Mesenchymal stem cell (in vitro differentiated cells and primary cell): ENCODE data around the gene ARMC8.

Experiments
- DNase-seq: peaks from one replicate; pipeline ENCODE4 v3.0.0-alpha.2; 2013
- H2AFZ ChIP-seq: one replicate; pipeline ENCODE4 v1.6.1; 2013; ENCODE audit warnings: low read depth, mild to moderate bottlenecking, control low read depth, inconsistent platforms, low read length, moderate library complexity
- H2AK5ac ChIP-seq: 2 replicates; pipeline ENCODE4 v1.6.1; 2013; ENCODE audit warnings: low read length, moderate library complexity, mild to moderate bottlenecking, inconsistent platforms; ENCODE audit not compliant: severe bottlenecking
- H2BK120ac ChIP-seq: one replicate; pipeline ENCODE4 v1.6.1; 2013; ENCODE audit warnings: low read depth, mild to moderate bottlenecking, inconsistent platforms, low read length, moderate library complexity
- H2BK12ac ChIP-seq, 2 experiments: one replicate each; pipeline ENCODE4 v1.6.1; 2013; ENCODE audit warnings: inconsistent platforms in 2 of 2, low read length in 2 of 2, mild to moderate bottlenecking in 2 of 2, moderate library complexity in 2 of 2, control low read depth in 1 of 2
- H2BK15ac ChIP-seq: one replicate; pipeline ENCODE4 v1.6.1; 2013; ENCODE audit warnings: mild to moderate bottlenecking, low read depth, inconsistent platforms; ENCODE audit not compliant: poor library complexity, severe bottlenecking
- H2BK5ac ChIP-seq: 2 replicates; pipeline ENCODE4 v1.6.1; 2013; ENCODE audit warnings: low read depth, mild to moderate bottlenecking, low read length, control low read depth, inconsistent platforms; ENCODE audit not compliant: poor library complexity, severe bottlenecking
- H3K14ac ChIP-seq, 2 experiments: one replicate each; pipeline ENCODE4 v1.6.1; 2013; ENCODE audit warnings: inconsistent platforms in 2 of 2, low read length in 2 of 2, control low read depth in 1 of 2, mild to moderate bottlenecking in 1 of 2, moderate library complexity in 1 of 2
- H3K18ac ChIP-seq, 2 experiments: one replicate each; pipeline ENCODE4 v1.6.1; 2013; ENCODE audit warnings: inconsistent platforms in 2 of 2, low read length in 2 of 2, control low read depth in 1 of 2, low read depth in 1 of 2, mild to moderate bottlenecking in 1 of 2
- H3K23ac ChIP-seq, 2 experiments: one replicate each; pipeline ENCODE4 v1.6.1; 2013; ENCODE audit warnings: inconsistent platforms in 2 of 2, low read length in 2 of 2, mild to moderate bottlenecking in 2 of 2, moderate library complexity in 2 of 2, control low read depth in 1 of 2
- H3K27ac ChIP-seq: 2 replicates; pipeline ENCODE4 v1.5.1; 2013; ENCODE audit warnings: mild to moderate bottlenecking, moderate library complexity, low read length, control low read depth, inconsistent platforms; ENCODE audit not compliant: poor library complexity, severe bottlenecking
- H3K27me3 ChIP-seq, 2 experiments: 2 replicates each; pipeline versions ENCODE4 v1.6.1 to v1.7.0; 2013; ENCODE audit warnings: low read length in 2 of 2, mild to moderate bottlenecking in 2 of 2, moderate library complexity in 2 of 2, control low read depth in 1 of 2, inconsistent platforms in 1 of 2; ENCODE audit not compliant: control insufficient read depth in 1 of 2, insufficient read depth in 1 of 2
- H3K36me3 ChIP-seq, 2 experiments: 2 replicates each; pipeline versions ENCODE4 v1.6.1 to v1.7.0; 2013; ENCODE audit warnings: low read length in 2 of 2, control low read depth in 1 of 2, inconsistent platforms in 1 of 2, low read depth in 1 of 2, mild to moderate bottlenecking in 1 of 2; ENCODE audit not compliant: insufficient read depth in 2 of 2, control insufficient read depth in 1 of 2
- H3K4ac ChIP-seq, 2 experiments: one replicate each; pipeline ENCODE4 v1.6.1; 2013; ENCODE audit warnings: inconsistent platforms in 2 of 2, low read length in 2 of 2, mild to moderate bottlenecking in 2 of 2, moderate library complexity in 2 of 2, control low read depth in 1 of 2, low read depth in 1 of 2
- H3K4me1 ChIP-seq: 2 replicates; pipeline ENCODE4 v1.6.1; 2013; ENCODE audit warnings: low read depth, low read length, control low read depth; ENCODE audit not compliant: control insufficient read depth, insufficient read depth
- H3K4me2 ChIP-seq: 2 replicates; pipeline ENCODE4 v1.6.1; 2013; ENCODE audit warnings: low read length, mild to moderate bottlenecking, inconsistent platforms; ENCODE audit not compliant: poor library complexity, severe bottlenecking
- H3K4me3 ChIP-seq, 2 experiments: 2 replicates each; pipeline versions ENCODE4 v1.5.1 to v1.7.0; 2013; ENCODE audit warnings: low read length in 2 of 2, mild to moderate bottlenecking in 2 of 2, control low read depth in 1 of 2, low read depth in 1 of 2; ENCODE audit not compliant: insufficient read depth in 1 of 2
- H3K79me1 ChIP-seq: replicated peaks from 2 replicates; pipeline ENCODE4 v1.6.1; 2013; ENCODE audit warnings: mild to moderate bottlenecking, control low read depth, low read length, inconsistent platforms; ENCODE audit not compliant: poor library complexity, severe bottlenecking
- H3K9ac ChIP-seq: 2 replicates; pipeline ENCODE4 v1.7.0; 2013; ENCODE audit warnings: mild to moderate bottlenecking, low read length, moderate library complexity
- H3K9me3 ChIP-seq: 2 replicates; pipeline ENCODE4 v1.7.0; 2013; ENCODE audit warnings: mild to moderate bottlenecking, low read length; ENCODE audit not compliant: control insufficient read depth
- H4K8ac ChIP-seq: one replicate; pipeline ENCODE4 v1.6.1; 2013; ENCODE audit warnings: inconsistent platforms, mild to moderate bottlenecking, low read length, moderate library complexity
- H4K91ac ChIP-seq: one replicate; pipeline ENCODE4 v1.6.1; 2013; ENCODE audit warnings: mild to moderate bottlenecking, low read length, inconsistent platforms
- WGBS: methylation state at CpG from one replicate; pipeline ENCODE4 v1.1.7; 2013; ENCODE audit warnings: mixed read lengths; 5-methylcytosine and 5-hydroxymethylcytosine counted together

Gene ARMC8

DNA sequence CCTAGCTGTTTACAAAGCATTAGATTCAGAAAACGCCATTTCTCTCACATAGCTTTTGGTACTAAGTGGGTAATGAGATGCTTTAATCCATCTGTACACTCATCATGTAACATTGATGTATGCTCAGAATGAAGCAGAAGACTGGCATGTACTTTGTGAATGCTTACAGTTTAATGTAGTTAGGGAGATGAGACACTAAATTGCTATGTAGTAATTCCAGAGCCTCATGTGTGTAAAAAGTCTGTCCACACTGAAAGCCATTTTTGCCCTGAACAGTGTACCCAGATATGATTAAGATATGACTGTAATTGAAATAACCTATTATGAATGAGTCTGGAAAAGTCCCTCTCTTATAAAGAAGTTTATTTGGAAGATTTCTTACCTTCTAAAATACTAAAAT is 66.5 kb downstream of the ARMC8 start:
- no peak overlapping the region for H2AFZ ChIP-seq
- no peak overlapping the region for H3K4me3 ChIP-seq
- H4K8ac ChIP-seq, result no peak overlapping the region
- H2AK5ac ChIP-seq, result no peak overlapping the region
- H3K4ac ChIP-seq, result no peak overlapping the region
- no peaks in the 10 kb centered on the region for H3K9me3 ChIP-seq
- H2BK12ac ChIP-seq, result no peak overlapping the region
- H3K4me2 ChIP-seq, result no peak overlapping the region
- no CpG with 5 or more reads among the region's 1 CpG for WGBS
- H3K27ac ChIP-seq, result no peak overlapping the region
- H3K14ac ChIP-seq, result no peak overlapping the region
- H2BK120ac ChIP-seq, result no peak overlapping the region
- no peak overlapping the region for H2BK15ac ChIP-seq
- no peak overlapping the region for H3K18ac ChIP-seq
- peaks cover 1% of the 10 kb centered on the region for H3K79me1 ChIP-seq
- DNase-seq, result no peak
- H2BK5ac ChIP-seq, result no peak overlapping the region
- H3K36me3 ChIP-seq, result peaks cover 0 to 21% of the 10 kb centered on the region in 2 experiments
- peaks cover 1% of the 10 kb centered on the region for H3K4me1 ChIP-seq
- H3K27me3 ChIP-seq, result no peaks in the 10 kb centered on the region
- no peak overlapping the region for H3K23ac ChIP-seq
- H3K9ac ChIP-seq, result no peak overlapping the region
- no peak overlapping the region for H4K91ac ChIP-seq

DNA sequence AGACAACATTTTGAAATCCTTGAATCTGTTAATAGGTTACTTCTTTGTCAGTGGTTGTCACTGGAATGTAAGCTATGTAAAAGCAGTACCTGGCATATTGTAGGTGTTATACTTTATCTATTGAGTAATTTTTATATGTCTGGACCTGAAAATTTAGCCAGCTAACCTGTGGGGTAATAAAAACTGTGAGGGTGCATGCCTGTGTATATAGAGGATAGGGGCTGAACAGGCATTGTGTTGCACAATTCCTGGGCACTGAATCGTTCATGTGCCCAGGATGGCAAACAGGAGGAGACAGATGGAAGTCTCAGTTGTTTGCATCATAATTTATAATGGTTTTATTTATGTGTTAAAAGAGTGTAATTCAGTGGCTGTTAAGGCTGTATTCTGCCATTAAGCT is 67.1 kb downstream of the ARMC8 start:
- Histone ChIP-seq H3K4ac (no peak overlapping the region), H3K4me2 (no peak overlapping the region), H3K79me1 (peaks cover 3% of the 10 kb centered on the region)

DNA sequence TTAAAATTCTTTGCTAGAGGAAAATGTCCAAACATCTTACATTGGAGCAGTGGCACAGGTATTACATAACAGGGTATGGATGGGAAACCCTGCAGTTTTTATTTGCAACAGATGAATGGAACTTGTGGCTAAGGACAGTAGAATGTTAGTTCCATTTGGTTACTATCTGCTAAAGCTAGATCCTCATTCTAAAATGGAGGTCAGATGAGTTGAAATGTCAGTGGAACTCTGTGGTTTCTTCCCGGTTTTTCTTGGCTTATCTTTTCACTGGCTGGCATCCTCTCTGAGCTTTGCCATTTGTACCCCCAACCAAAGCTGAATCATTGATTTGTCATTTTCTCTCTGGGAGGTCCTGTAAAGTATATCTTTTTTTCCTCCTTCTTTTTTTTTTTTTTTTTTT is 68.9 kb downstream of the ARMC8 start:
- Histone ChIP-seq H2BK120ac (no peak overlapping the region), H3K4me1 (peaks cover 1% of the 10 kb centered on the region), H3K23ac (no peak overlapping the region), H3K18ac (no peak overlapping the region), H3K9ac (no peak overlapping the region), H2BK5ac (no peak overlapping the region), H3K4me3 (no peak overlapping the region), H3K79me1 (peaks cover 3% of the 10 kb centered on the region), H2AFZ (no peak overlapping the region), H3K9me3 (no peaks in the 10 kb centered on the region), H3K4ac (no peak overlapping the region), H4K8ac (no peak overlapping the region), H3K4me2 (no peak overlapping the region), H3K14ac (no peak overlapping the region), H3K27ac (no peak overlapping the region), H2AK5ac (no peak overlapping the region), H2BK15ac (no peak overlapping the region), H3K27me3 (no peaks in the 10 kb centered on the region), H3K36me3 (peaks cover 0 to 21% of the 10 kb centered on the region in 2 experiments), H2BK12ac (no peak overlapping the region), H4K91ac (no peak overlapping the region)
- no peak for DNase-seq
- 88% methylated on average over 1 of the region's 1 CpG for WGBS

More for the DNA sequence above, 67.1 kb downstream of the ARMC8 start:
- Histone ChIP-seq H3K23ac (no peak overlapping the region), H3K4me1 (peaks cover 1% of the 10 kb centered on the region), H3K18ac (no peak overlapping the region), H3K9me3 (no peaks in the 10 kb centered on the region), H3K27ac (no peak overlapping the region), H4K91ac (no peak overlapping the region), H3K9ac (no peak overlapping the region), H3K27me3 (no peaks in the 10 kb centered on the region), H3K36me3 (peaks cover 0 to 16% of the 10 kb centered on the region in 2 experiments), H2BK120ac (no peak overlapping the region), H2AK5ac (no peak overlapping the region), H4K8ac (no peak overlapping the region), H2AFZ (no peak overlapping the region), H2BK5ac (no peak overlapping the region), H3K4me3 (no peak overlapping the region), H3K14ac (no peak overlapping the region), H2BK15ac (no peak overlapping the region), H2BK12ac (no peak overlapping the region)
- WGBS, result 73% methylated on average over 1 of the region's 1 CpG
- DNase-seq, result no peak

DNA sequence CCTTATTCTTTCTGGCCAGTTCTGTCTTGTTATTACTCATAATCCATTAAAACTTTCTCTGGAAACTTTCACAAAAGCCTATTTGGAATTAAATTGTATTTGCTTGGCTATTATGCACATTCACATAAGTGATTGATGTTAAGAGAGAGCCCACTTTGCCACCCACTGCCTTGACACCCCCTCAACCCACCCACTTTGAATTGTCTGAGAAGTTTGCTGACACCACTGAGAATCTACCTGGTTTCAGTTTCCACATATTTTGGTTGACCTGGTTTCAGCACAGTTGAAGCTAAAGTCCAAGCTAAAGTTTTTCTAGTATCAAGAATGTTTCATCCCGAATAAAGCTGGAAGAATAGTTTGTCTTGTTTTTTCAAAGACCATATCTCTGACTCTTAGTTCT is 70.9 kb downstream of the ARMC8 start:
- WGBS, result 100% methylated on average over 1 of the region's 1 CpG
- Histone ChIP-seq H3K4me3 (no peak overlapping the region), H2BK120ac (no peak overlapping the region), H3K9ac (no peak overlapping the region), H3K18ac (no peak overlapping the region), H2AK5ac (no peak overlapping the region), H3K27me3 (no peaks in the 10 kb centered on the region), H2BK12ac (no peak overlapping the region), H3K36me3 (peaks cover 0 to 14% of the 10 kb centered on the region in 2 experiments), H2AFZ (no peak overlapping the region), H3K4me2 (no peak overlapping the region), H3K23ac (no peak overlapping the region), H3K4ac (no peak overlapping the region), H2BK5ac (no peak overlapping the region), H3K79me1 (peaks cover 4% of the 10 kb centered on the region), H3K27ac (no peak overlapping the region), H3K4me1 (peaks cover 1% of the 10 kb centered on the region), H4K8ac (no peak overlapping the region), H3K9me3 (no peaks in the 10 kb centered on the region), H3K14ac (no peak overlapping the region), H2BK15ac (no peak overlapping the region), H4K91ac (no peak overlapping the region)
- no peak for DNase-seq
